ENCODE results near the gene TRIM71.

GRCh38 chr3:32885283-32885901, 67.6 kb downstream of the TRIM71 start:
- no peak for TF ChIP-seq POLR2A (IDR thresholded peaks at IDR 0.05; ENCODE audit: low read length)
- no peak for TF ChIP-seq GATA1 (IDR thresholded peaks at IDR 0.05; ENCODE audit: low read depth, low read length)
